DMS 273 (cell line): ENCODE data around the gene TSHR.
A peak's percentile ranks its signal among the peaks of the same experiment; 100 is the strongest.

Experiments
- DNase-seq: peaks from one replicate; lab custom pipeline; 2025; ENCODE audit not compliant: unreplicated experiment; lab: John Stamatoyannopoulos, UW

The TSHR gene

DNA sequence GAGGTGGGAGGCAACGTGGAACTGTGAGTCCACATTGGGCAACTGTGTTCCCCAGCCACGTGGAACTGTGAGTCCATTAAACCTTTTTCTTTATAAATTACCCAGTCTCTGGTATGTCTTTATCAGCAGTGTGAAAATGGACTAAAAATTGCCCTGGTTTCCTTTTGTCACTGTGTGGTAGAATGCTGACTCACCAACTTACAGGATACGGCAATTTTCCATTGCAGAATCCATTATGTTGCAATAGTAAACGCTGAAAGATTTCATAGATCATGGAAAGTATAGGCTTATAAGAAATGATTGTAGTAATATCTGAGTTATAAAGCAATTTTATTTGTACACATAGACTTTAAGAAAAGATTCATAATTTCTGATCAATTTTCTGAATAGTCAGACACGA lies 172.4 kb downstream of the TSHR start:
- no peak for DNase-seq

DNA sequence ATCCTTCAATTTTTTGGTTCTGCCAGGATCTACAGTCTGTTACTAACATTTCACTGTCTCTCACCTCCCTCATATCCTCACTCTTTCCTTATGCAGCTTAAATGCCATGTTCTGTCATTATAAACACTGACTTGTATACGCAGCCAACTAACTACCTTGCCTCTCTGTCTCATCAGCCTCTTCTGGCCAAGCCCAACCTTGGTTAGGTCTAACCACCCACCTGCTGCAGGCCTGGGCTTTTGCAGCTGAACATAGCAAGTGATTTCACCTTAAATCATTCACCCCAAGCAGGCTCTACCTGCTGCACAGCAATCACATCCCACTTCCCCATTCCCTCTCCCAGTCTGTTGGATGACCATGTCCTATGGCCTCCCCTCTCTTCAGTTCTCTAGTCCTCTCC lies 173.8 kb downstream of the TSHR start:
- DNase-seq = no peak

DNA sequence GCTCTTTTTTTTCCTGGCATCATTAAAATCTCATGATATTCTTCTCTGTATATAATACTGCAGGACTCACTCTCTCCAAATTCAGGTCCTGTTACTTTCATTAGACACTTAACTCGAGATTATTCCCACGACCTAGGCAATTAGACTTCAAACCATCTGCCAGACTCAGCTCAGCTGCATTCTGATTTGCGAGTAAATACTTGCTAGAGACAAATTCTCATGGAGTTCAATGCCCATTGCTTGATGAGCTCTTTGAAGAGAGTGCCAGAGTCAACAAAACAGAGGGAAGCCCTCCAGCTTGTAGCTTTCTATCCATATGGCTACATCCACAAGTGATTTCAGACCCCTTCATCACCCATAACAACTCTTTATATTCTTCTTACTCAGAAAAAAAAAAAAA lies 177.0 kb downstream of the TSHR start:
- DNase-seq = peak; percentile 98

DNA sequence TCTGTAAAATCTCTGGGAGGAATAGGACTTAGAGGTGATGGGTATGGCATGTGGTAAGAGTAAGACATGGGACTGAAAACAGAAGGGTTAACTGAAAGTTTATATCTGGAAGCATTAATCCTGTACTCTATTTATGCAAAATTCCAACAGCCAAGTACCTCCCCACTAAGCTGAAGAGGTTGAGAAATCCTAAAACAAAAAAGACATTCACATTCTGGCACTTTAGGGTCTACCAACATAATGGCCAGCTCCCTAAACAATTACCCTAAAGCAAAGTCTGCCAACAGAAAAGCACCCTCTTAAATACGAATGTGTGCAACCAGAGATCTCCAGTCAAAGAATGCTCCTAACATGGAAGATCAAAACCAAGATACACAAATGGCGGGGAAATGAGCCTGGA lies 178.0 kb downstream of the TSHR start:
- no peak for DNase-seq

DNA sequence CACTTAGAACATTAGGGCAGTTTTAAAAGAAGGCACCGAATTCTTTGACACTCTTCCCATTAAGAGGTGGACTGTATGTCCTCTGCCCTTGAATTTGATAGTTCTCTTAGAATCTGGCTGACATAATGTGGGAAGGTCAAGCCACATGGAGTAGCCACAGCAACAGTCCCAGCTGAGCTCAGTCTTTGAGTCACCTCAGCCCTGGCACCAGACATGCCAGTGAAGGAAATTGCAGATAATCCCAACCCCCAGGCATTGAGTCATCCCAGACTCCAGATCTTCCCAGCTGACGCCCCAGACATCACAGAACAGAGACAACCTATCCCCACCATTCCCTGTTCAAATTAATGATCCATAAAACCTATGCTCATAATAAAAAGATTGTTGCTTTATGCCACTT lies 181.9 kb downstream of the TSHR start:
- no peak for DNase-seq

DNA sequence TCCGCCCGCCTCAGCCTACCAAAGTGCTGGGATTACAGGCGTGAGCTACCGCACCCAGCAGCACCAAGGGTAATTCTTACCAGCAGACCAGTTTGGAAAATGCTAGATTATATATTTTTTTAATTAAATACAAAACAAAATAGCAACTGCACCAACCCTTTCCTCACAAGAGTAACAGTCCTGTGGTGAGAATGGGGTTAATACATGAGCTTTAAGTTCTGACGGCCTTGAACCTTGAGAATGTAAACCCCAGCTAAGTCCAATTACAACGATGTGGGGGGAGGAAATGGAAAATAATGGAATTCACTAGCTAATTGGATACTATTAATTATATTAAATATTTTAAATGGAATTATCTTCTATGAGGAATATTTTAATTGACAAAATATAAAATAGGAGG lies 183.0 kb downstream of the TSHR start:
- no peak for DNase-seq

DNA sequence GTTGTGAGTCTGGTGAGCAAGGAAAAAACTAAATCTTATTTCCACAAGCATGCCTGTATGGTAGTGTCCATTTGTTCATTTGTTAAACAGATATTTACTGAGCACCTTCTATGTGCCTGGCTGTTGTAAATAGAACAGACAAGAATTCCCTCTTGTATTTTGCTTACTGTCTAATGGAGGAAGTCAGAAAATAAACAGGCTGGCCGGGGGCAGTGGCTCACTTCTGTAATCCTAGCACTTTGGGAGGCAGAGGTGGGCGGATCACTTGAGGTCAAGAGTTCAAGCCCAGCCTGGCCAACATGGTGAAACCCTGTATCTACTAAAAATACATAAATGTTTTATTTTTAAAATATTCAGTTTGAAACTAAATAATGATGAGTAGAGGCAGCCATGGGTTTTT lies 186.0 kb downstream of the TSHR start:
- DNase-seq = no peak

DNA sequence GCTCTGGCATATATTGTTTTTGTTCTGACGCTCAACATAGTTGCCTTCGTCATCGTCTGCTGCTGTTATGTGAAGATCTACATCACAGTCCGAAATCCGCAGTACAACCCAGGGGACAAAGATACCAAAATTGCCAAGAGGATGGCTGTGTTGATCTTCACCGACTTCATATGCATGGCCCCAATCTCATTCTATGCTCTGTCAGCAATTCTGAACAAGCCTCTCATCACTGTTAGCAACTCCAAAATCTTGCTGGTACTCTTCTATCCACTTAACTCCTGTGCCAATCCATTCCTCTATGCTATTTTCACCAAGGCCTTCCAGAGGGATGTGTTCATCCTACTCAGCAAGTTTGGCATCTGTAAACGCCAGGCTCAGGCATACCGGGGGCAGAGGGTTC lies 188.4 kb downstream of the TSHR start:
- no peak for DNase-seq

DNA sequence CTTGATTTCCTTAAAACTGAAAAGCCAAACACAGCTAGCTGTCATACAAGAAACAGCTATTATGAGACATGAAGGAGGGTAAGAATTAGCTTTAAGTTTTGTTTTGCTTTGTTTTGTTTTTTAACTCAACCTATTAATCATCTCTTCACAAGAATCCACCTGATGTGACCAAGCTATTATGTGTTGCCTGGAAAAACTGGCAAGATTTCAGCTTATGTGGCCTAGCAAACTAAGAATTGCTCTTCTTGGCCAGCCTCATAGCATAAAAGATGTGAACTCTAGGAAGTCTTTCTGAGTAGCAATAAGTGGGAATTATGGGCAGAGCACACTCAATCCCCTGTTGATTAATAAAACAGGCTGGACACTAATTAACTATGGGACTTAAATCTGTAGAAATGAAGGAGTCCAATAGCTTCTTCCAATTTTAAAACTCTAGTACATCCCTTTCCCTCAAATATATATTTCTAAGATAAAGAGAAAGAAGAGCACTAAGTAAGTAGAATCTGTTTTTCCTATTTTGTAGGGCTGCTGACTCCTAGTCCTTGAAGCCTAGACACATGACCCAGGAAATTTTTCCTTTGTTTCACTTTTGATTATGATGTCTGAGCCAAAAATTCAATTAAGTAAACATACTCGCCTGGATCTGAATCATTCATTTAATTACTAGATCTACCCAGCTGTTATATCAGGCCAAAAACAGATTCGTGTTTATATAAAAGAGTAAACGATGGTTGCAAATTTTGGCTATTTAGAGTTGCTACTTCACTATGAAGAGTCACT lies 189.6 kb downstream of the TSHR start:
- DNase-seq = no peak

DNA sequence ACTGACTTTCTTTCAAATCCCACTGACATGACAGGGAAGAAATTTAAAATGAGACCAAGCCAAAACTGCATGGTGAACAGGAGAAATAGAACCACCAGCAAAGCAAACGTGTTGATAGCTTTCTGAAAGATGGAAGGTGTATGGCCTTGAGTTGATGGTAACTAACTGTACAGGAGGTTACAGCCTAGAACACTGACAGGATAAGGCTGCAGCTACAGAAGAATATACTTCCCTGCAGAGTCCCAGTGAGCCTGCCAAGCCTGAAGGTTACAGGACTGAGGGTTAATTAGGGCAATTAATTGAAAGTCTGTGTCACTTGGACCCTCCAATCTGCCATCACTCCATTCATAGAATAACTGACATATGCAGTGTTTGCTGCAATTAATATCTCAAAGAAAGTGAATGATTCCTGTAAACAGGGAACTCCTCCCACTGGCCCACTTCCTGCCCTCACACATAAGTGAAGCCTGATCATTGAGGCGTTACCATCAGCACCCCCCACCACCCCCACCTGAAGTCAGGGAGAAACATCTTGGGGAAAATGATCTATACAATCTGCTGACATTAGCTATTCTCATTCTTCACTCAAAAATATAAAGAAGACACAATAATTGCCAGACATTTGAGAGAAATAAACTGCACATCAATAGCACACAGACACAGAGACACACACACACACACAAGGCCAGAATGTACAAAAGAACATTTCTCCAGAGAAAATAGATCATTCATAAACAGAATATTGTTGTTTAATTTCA lies 191.9 kb downstream of the TSHR start:
- DNase-seq = peak; percentile 23

DNA sequence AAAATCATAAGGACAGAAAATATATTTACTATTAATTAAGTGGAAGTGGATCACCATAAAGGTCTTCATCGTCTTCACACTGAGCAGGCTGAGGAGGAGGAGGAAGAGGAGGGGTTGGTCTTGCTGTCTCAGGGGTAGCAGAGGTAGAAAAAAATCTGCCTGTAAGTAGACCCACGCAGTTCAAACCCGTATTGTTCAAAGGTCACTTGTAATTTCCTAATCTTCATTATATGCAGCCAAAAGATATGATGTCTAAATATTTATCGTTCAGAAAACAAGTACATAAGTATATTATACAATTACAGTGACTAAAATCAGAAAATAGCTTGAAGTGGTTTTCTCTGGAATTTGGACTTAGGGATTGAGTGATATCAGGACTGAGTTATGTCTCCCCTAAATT lies 193.2 kb downstream of the TSHR start:
- no peak for DNase-seq

DNA sequence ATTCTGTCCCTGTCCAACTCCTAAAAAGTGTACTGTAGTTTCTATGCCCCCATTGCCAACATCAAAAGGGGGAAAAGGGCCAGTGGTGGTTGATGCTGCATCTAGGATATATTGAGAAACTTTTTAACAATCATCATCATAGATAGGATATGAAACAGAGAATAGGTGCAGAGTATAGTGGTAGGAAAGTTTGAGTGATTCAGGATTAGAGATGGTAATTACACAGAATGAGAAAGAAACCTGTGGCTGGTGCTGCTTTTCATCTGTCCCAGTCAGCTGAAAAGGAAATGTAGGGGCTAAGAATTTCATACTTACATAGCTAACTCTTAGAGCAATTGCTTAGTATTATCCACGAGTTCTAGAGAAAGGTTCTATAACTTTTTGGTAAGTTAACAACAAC lies 197.8 kb downstream of the TSHR start:
- no peak for DNase-seq

DNA sequence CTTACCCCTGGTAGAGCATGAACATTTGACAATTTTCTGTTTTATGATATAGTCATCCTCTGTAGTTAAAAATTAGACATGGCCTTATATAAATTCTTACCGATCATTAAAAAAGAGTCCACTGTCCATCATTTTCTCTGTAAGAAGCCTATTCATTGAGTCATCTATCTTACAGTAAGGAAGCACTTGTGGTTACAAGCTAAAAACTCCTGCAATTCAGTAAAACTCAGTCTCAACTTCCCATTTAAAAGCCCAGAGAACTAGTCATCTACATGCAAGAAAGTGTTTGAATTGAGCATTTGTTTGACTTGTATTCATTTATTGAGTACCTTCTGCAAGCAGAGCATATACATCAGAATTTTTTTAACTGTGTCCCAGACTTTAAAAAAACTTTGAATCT lies 202.0 kb downstream of the TSHR start:
- DNase-seq = no peak

DNA sequence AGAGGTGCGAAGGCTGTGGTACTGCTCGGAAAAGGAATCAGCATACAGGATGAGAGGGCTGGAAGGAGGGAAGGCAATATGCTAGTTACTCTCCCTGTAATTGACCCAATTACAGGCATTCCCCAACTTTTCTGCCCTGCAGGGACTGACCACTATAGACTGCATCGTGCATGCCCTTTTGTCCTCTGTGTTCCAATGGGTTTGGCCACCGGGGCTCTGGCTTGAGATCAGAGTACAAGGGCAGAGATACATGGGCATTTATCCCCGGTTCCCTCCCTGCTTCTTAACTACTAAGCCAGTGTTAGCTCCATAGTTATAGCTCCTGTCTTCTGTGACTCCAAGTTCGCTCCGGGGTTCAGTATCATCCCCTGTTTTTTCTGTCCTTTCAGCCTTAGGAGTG lies 205.7 kb downstream of the TSHR start:
- no peak for DNase-seq

DNA sequence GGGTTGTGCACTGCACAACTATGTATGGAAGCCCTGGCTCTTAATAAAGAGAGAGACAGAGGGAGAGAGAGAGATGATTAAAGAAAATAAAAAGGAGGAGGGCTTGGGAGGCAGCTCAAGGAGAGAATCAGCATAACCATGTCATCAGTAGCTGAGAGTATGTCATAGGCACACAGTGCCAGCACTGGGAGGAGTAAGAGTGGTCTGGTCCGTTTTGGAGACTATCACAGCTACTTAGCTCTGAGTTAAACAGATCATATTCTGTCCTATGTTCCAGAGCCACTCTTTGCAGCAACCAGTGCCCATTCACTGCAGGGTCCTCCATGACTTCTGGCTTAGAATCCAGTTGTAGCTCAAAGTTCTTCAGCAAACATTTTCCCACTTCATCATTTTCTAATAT lies 206.3 kb downstream of the TSHR start:
- no peak for DNase-seq

DNA sequence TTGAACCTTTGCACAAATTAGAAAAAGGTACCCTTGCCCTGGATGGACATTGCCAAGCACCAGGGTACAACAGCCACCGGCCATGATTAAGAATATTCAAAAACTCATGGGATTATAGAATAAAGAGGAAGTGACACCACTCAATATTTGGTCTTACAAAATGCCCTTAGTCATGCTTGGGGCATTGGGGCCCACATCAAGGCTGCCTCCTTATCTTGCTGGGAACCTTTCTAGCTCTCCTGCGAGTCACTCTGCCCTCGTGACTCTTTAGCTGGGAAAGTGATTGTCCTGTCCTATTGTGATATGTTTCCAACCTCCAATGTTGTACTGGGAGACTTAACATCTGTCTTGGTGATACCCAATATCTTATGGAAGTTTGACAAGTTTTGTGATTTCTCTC lies 207.5 kb downstream of the TSHR start:
- DNase-seq = no peak

DNA sequence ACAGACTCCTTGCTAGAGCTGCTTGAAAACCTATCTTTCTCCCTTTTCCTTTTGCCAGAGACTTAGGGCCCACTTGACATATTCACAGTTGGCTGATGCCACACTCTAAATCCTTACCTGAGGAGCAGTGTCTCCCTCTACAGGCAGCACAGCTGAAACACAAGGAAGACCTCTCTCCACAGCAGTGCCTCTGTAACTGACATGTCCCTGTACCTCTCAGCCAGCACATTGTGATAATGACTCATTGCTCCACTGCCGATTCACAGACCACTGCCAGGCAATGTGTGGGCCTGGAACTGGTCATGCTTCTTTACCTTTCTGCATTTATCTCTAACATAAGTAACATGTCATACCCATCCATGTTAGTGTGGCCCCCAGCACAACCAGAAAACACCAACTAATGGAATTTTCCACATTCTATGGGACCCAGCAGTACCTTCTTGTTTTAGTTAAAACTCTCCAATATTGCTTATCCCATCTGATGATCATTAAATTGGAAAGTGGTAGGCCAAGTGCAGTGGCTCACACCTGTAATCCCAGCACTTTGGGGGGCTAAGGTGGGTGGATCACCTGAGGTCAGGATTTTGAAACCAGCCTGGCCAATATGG lies 208.8 kb downstream of the TSHR start:
- DNase-seq = peak; percentile 88

DNA sequence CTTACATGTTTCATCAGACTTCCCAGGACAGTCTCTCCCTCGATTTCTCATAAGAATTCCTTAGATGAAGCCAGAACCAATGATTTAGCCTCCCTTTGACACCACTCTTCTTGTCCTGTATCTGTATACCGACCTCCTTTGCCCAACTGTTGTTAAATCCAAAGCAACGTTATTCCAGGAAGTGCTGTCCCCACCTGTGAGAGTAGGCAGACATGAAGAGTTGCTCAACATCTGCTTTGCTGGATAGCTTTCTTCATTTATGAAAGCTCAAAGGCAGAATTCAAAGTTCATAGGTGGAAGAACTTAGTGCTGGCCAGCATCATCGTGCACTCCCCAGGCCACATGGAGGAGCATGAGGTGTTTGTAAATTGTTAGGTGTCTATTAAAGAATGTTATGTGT lies 209.8 kb downstream of the TSHR start:
- DNase-seq = no peak

DNA sequence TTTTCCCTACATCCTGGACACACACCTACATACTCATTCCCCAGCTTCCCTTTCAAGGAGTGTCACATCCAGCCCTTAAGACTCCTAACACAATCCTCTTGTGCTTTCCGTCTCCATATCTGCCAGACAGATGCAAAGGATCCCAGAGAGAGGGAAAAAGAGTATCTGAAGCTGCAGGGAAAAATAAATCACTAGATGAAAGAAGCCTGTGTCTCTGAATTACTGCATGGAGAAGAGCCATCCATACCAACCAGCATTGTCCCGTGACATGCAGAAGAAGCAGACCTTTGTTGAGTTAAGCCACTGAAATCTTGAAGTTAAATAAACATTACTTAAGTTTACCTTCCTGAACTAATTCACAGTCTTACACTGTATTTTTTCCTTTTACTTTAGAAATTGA lies 210.7 kb downstream of the TSHR start:
- no peak for DNase-seq

DNA sequence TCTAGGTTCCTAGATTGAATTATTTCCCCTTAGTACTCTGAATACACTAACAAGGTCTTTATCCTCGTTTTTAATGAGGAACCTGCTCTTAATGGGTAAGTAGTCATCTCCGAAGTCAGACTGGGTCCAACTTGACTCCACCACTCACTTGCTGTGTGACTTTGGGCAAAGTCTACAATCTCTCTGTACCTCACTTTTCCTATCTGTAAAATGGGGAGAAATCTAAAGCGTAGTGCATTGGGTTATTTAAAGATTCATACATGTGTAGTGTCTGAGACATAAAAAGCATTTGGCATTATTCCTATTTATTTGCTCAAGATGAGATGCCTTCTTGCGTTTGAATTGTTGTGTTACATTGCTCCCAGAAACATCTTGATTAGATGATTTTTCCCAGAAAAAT lies 213.8 kb downstream of the TSHR start:
- no peak for DNase-seq

DNA sequence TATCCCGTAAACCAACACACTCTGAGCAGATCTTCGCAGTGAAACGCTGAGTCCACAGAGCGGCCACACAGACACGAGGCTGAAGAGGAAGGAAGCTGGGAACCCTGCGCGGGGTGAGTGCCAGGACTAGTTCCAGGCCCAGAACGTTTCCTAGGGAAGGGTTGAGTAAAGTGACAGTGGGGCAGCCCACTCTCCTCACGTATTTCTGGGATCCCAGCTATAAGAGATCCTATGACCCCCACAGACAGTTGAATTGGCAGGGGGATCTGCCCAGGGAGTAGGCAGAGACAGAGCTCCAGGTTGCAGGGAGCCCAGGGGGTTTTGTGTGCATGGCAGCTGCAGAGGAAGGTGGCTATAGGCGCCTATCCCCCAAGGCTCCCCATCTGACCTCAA lies 214.3 kb downstream of the TSHR start:
- peak; percentile 51 for DNase-seq

DNA sequence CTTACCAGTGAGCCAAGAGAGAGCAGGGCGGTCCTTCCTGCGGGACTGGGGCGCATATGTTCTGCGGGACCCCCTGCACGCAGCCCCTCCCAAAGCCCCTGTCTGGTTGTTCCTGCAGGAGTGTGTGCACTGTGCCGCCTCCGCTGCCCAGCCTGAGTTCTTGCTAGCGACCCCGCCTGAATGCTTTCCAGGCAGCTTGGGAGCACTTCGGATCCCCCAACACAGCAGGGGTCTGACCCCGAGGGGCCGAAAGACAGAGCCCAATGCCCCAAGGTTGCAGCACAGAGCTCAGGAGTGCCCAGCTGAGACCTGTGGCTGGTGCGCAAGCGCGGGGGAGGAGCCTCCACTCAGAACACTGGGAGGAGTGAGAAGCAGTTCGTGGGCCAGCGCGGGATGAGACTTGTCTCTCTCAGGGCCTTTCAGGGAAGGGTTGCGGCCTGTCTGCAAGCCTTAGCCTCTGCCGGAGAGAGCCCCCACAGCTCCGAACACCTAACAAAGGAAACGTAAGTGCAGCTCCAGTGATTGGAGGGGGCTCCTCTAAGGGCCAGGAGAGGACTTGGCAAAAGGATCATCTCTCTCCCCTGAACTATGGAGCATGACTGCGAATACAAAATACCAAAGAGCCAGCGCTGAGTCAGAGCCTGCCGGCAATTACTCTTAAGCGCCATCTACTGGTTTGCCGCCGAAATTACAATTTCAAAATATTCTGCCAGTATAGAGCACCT lies 214.8 kb downstream of the TSHR start:
- DNase-seq = peak; percentile 94
